Stimulated activated memory B cell treated with anti-CD40 and anti-IgM and Interleukin-4, amounts not matched to agents 10 μg/mL and 1 μg/mL and 100 μg/mL, for 72 hours (primary cell): ENCODE measurements around the gene TSPAN9.

Source experiments
- ATAC-seq: fragments of 150-1000 bp; cut with Tn5 transposase; 2 replicates; pipeline ENCODE4 v1.10.0; 2021
- H3K27ac Mint-ChIP-seq: one replicate; pipeline ENCODE4 v1.8.0; 2022; ENCODE audit warnings: mild to moderate bottlenecking, mixed read lengths
- H3K27me3 Mint-ChIP-seq: one replicate; pipeline ENCODE4 v1.8.0; 2022; ENCODE audit warnings: mixed read lengths
- H3K36me3 Mint-ChIP-seq: one replicate; pipeline ENCODE4 v1.8.0; 2022; ENCODE audit warnings: mixed read lengths
- H3K4me1 Mint-ChIP-seq: one replicate; pipeline ENCODE4 v1.8.0; 2022; ENCODE audit warnings: mixed read lengths
- H3K4me3 Mint-ChIP-seq: one replicate; pipeline ENCODE4 v1.8.0; 2022; ENCODE audit warnings: mild to moderate bottlenecking, moderate library complexity, mixed read lengths
- H3K9me3 Mint-ChIP-seq: one replicate; pipeline ENCODE4 v1.8.0; 2022; ENCODE audit warnings: mixed read lengths

TSPAN9 gene

GRCh38 chr12:3076730-3077571, at the start of gene TSPAN9:
TSPAN9 (plus strand) TSS chr12:3077379; CDS start chr12:3201194, 123,815 bp downstream.
- H3K36me3 Mint-ChIP-seq: no peaks in the 10 kb centered on the region
- H3K4me1 Mint-ChIP-seq: peaks cover 14% of the 10 kb centered on the region
- peak; percentile 87 for ATAC-seq
- no peaks in the 10 kb centered on the region for H3K9me3 Mint-ChIP-seq
- peak within 1 kb of the TSS; percentile 48 for H3K27ac Mint-ChIP-seq
- peak within 1 kb of the TSS; percentile 89 for H3K4me3 Mint-ChIP-seq
- H3K27me3 Mint-ChIP-seq: peaks cover 11% of the 10 kb centered on the region

GRCh38 chr12:3028108-3028507, 49.1 kb upstream of the TSPAN9 start:
- Mint-ChIP-seq H3K4me3 (no peak overlapping the region), H3K27ac (no peak overlapping the region), H3K36me3 (no peaks in the 10 kb centered on the region), H3K4me1 (no peaks in the 10 kb centered on the region), H3K27me3 (peaks cover 30% of the 10 kb centered on the region), H3K9me3 (no peaks in the 10 kb centered on the region)
- no peak for ATAC-seq

GRCh38 chr12:3030821-3031429, 46.3 kb upstream of the TSPAN9 start:
- ATAC-seq: no peak
- H3K4me3 Mint-ChIP-seq: no peak overlapping the region
- peaks cover 39% of the 10 kb centered on the region for H3K27me3 Mint-ChIP-seq
- H3K27ac Mint-ChIP-seq: no peak overlapping the region
- no peaks in the 10 kb centered on the region for H3K4me1 Mint-ChIP-seq
- no peaks in the 10 kb centered on the region for H3K9me3 Mint-ChIP-seq
- no peaks in the 10 kb centered on the region for H3K36me3 Mint-ChIP-seq

GRCh38 chr12:3032161-3032560, 45.0 kb upstream of the TSPAN9 start:
- Mint-ChIP-seq H3K9me3 (no peaks in the 10 kb centered on the region), H3K27me3 (peaks cover 39% of the 10 kb centered on the region), H3K4me1 (no peaks in the 10 kb centered on the region), H3K27ac (no peak overlapping the region), H3K4me3 (no peak overlapping the region), H3K36me3 (no peaks in the 10 kb centered on the region)
- ATAC-seq: no peak

GRCh38 chr12:3032770-3033538, 44.2 kb upstream of the TSPAN9 start:
- H3K36me3 Mint-ChIP-seq: no peaks in the 10 kb centered on the region
- no peak overlapping the region for H3K27ac Mint-ChIP-seq
- no peak overlapping the region for H3K4me3 Mint-ChIP-seq
- H3K9me3 Mint-ChIP-seq: no peaks in the 10 kb centered on the region
- H3K4me1 Mint-ChIP-seq: no peaks in the 10 kb centered on the region
- no peak for ATAC-seq
- H3K27me3 Mint-ChIP-seq: peaks cover 39% of the 10 kb centered on the region

GRCh38 chr12:3033539-3033867, 43.7 kb upstream of the TSPAN9 start:
- Mint-ChIP-seq H3K36me3 (no peaks in the 10 kb centered on the region), H3K4me1 (no peaks in the 10 kb centered on the region), H3K4me3 (no peak overlapping the region), H3K27me3 (peaks cover 39% of the 10 kb centered on the region), H3K27ac (no peak overlapping the region), H3K9me3 (no peaks in the 10 kb centered on the region)
- no peak for ATAC-seq

GRCh38 chr12:3034067-3034750, 43.0 kb upstream of the TSPAN9 start:
- peak; percentile 71 for ATAC-seq

GRCh38 chr12:3035171-3035570, 42.0 kb upstream of the TSPAN9 start:
- Mint-ChIP-seq H3K9me3 (no peaks in the 10 kb centered on the region), H3K27me3 (peaks cover 32% of the 10 kb centered on the region), H3K36me3 (no peaks in the 10 kb centered on the region), H3K4me1 (no peaks in the 10 kb centered on the region), H3K27ac (no peak overlapping the region), H3K4me3 (no peak overlapping the region)
- no peak for ATAC-seq

More at GRCh38 chr12:3034067-3034750, 43.0 kb upstream of the TSPAN9 start:
- Mint-ChIP-seq H3K36me3 (no peaks in the 10 kb centered on the region), H3K4me1 (no peaks in the 10 kb centered on the region), H3K4me3 (no peak overlapping the region), H3K27ac (no peak overlapping the region), H3K9me3 (no peaks in the 10 kb centered on the region), H3K27me3 (peaks cover 39% of the 10 kb centered on the region)

GRCh38 chr12:3035815-3036702, 41.1 kb upstream of the TSPAN9 start:
- ATAC-seq: no peak
- no peak overlapping the region for H3K4me3 Mint-ChIP-seq

GRCh38 chr12:3036901-3037600, 40.1 kb upstream of the TSPAN9 start:
- Mint-ChIP-seq H3K4me1 (peaks cover 5% of the 10 kb centered on the region), H3K4me3 (no peak overlapping the region), H3K27me3 (peaks cover 21% of the 10 kb centered on the region), H3K36me3 (no peaks in the 10 kb centered on the region), H3K27ac (no peak overlapping the region), H3K9me3 (no peaks in the 10 kb centered on the region)
- no peak for ATAC-seq

More at GRCh38 chr12:3035815-3036702, 41.1 kb upstream of the TSPAN9 start:
- Mint-ChIP-seq H3K27me3 (peaks cover 25% of the 10 kb centered on the region), H3K9me3 (no peaks in the 10 kb centered on the region), H3K27ac (no peak overlapping the region), H3K36me3 (no peaks in the 10 kb centered on the region), H3K4me1 (no peaks in the 10 kb centered on the region)

- H3K36me3 Mint-ChIP-seq: no peaks in the 10 kb centered on the region
- peaks cover 21% of the 10 kb centered on the region for H3K27me3 Mint-ChIP-seq
- no peak overlapping the region for H3K4me3 Mint-ChIP-seq
- H3K27ac Mint-ChIP-seq: no peak overlapping the region
- peaks cover 16% of the 10 kb centered on the region for H3K4me1 Mint-ChIP-seq
- ATAC-seq: no peak
- no peaks in the 10 kb centered on the region for H3K9me3 Mint-ChIP-seq
These were observed 39.0 kb upstream of the TSPAN9 start for GRCh38 chr12:3038166-3038565.

GRCh38 chr12:3038926-3039510, 38.2 kb upstream of the TSPAN9 start:
- Mint-ChIP-seq H3K4me1 (peaks cover 18% of the 10 kb centered on the region), H3K4me3 (no peak overlapping the region), H3K9me3 (no peaks in the 10 kb centered on the region), H3K27me3 (peaks cover 21% of the 10 kb centered on the region), H3K27ac (no peak overlapping the region), H3K36me3 (no peaks in the 10 kb centered on the region)
- ATAC-seq: no peak

- no peak overlapping the region for H3K4me3 Mint-ChIP-seq
- peaks cover 18% of the 10 kb centered on the region for H3K4me1 Mint-ChIP-seq
- peaks cover 32% of the 10 kb centered on the region for H3K27me3 Mint-ChIP-seq
- H3K9me3 Mint-ChIP-seq: no peaks in the 10 kb centered on the region
- no peaks in the 10 kb centered on the region for H3K36me3 Mint-ChIP-seq
- ATAC-seq: no peak
- no peak overlapping the region for H3K27ac Mint-ChIP-seq
These were observed 37.0 kb upstream of the TSPAN9 start for GRCh38 chr12:3040026-3040656.
